SHP77 (cell line): ENCODE measurements around the gene ISYNA1.

Experiments used
- DNase-seq, 2 experiments: peaks; one replicate each; lab custom pipeline; 2025; lab: John Stamatoyannopoulos, UW

Gene ISYNA1

DNA sequence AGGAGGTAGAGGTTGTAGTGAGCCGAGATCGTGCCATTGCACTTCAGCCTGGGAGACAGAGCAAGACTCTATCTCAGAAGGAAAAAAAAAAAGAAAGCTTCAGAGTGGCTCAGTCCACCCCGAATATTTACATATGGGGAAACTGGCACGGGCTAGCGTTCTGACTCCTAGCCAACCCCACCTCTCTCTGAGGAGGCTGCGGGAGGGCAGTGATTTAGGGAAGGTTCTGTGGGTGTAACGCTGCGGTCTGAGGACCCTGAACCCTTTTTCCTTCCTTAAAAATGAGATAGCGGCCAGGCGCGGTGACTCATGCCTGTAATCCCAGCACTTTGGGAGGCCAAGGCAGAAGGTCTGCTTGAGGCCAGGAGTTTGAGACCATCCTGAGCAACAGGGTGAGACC, 45.5 kb downstream of the ISYNA1 start:
- DNase-seq = no peak

DNA sequence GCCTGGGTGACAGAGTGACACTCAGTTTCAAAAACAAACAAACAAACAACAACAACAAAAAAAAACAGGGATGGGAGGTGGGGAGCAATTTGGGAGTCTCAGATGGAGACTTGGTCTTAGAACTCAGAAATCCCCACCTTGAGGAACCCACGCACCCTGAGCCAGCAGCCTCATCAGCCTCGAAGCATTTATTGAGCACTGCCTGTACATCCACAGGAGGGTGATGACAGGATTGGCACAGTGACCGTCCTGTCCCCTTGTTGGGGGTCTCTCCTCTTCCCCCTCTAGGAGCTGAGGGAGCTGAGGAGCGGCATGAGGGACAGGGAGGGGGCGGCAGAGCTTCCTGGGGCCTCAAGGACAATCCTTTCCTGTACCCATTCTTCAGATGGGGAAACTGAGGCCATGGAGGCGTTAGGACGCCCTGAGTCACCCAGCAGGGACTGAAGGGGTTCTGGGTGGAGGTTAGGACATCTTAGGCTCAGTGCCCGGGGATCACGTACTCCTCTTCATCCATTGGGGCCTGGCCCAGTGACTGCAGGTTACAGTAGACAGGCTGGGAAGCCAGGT, 46.3 kb downstream of the ISYNA1 start:
- DNase-seq = no peak

DNA sequence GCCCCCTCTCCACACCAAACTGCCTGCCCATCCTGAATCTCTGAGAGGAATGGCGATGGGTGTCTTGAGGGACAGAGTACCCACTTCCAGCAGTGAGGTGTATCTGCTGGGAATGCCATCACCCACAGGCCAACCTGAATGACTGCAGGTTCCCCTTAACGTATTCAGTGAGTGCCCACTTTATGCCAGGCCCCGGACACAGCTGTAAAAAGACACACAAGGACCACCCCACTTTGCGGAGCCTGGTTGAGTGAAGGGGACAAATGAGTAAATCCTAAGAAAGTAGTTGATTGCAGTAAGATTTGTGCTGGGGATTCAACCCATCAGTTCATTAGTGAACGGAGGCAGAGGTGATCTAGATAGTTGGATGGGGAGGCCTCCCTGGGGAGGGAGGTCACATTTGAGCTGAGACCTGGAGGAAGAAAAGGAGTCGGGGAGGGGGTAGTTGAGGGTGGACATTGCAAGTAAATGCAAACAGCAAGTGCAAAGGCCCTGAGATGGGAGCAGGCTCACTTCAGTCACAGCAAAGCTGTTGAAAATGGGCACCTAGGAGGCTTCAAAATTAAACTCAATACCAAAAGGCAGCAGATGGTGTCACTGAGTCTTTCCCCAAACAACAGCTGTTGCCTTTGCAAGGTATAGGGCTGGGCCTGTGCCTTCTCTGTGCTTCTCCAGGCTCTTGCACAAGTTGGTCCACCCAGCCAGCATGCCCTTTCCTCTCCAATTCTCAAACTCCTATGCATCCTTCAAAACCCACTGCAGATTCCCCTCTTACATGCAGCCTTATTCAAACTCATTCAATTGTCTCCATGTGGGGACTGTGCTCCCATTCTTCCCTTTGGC, 47.6 kb downstream of the ISYNA1 start:
- no peak for DNase-seq

DNA sequence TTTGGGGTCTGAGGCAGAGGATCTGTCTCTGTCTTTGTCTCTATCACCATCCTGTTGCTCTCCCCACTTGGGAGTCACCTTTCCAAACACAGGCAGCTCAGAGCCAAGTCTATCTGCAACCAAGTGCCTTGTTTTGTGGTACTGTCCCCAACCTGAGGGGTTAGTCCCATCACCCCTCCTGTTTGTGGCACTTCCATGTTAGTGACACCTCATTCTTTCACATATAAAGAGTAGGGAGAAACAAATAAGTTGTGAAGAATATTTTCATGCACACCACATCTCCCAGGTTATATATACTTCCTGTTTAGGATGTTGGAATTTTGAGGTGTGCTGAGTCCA, 48.2 kb downstream of the ISYNA1 start:
- DNase-seq = no peak

DNA sequence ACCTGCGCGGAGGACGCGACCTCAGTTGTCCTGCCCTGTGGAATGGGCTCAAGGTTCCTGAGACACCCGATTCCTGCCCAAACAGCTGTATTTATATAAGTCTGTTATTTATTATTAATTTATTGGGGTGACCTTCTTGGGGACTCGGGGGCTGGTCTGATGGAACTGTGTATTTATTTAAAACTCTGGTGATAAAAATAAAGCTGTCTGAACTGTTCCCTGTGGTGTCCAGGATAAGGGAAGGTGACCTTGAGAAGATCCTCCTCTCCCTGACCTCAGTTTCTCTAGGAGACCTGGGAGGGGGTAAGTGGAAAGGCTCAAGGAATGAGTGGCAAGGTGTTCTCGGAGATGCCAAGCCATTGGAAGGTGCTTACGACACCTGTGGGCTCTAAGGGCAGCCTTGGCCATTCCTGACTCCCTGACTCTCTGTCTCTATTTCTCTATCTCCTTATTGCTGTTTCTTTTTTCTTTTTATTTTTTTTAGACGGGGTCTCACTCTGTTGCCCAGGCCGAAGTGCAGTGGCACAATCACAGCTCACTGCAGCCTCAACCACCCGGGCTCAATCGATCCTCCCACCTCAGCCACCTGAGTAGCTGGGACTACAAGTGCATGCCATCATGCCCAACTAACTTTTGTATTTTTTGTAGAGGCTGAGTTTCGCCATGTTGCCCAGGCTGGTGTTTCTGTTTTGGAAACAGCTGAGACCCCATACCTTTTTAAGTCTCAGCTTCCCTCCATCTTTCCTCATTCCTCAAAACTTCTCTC, 48.8 kb downstream of the ISYNA1 start:
- DNase-seq = no peak

DNA sequence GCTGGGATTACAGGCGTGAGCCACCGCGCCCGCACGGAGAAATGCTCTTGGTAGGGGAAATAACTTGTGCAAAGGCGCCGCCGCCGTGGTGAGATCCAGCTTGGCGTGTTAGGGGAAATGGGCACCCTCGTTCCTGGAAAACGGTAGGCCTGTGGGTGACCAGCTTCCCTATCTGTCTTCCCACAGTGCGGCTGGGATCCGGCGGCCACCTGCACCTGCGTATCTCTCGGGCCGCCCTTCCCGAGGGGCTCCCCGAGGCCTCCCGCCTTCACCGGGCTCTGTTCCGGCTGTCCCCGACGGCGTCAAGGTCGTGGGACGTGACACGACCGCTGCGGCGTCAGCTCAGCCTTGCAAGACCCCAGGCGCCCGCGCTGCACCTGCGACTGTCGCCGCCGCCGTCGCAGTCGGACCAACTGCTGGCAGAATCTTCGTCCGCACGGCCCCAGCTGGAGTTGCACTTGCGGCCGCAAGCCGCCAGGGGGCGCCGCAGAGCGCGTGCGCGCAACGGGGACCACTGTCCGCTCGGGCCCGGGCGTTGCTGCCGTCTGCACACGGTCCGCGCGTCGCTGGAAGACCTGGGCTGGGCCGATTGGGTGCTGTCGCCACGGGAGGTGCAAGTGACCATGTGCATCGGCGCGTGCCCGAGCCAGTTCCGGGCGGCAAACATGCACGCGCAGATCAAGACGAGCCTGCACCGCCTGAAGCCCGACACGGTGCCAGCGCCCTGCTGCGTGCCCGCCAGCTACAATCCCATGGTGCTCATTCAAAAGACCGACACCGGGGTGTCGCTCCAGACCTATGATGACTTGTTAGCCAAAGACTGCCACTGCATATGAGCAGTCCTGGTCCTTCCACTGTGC, 49.6 kb downstream of the ISYNA1 start:
- DNase-seq = peak; percentile 79 to 82

DNA sequence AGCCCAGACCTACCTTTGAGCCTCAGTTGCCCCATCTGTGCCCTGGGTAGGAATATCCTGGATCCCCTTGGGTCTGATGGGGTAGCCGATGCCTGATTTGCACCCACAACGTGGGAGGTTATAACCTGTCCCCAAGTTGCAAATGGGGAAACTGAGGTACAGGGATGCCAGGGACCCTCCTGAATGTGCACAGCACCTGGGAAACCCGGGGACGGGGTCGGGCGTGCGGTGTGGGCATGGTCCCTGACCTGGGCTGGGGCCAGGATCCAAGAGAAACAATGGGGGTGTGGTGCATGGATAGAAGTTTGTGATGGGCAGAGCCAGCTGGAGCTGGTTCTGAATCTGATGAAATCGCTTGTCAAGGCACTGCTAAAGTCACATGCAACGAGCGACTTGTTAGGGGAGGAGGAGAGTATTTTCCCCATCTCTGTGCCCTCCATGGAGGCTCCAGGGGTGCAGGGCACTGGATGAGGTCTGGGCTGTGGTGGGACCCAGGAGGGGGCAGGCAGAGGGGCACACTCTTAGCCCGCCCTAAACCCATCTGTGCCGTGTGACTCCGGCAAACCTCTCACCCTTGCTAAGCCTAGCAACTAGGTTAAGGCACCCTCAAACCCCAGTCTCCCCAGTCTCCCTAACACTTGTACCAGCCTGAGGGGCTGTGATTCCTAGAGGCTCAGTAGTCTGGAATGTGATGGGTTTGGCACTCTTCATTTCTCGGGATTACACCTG, 51.2 kb downstream of the ISYNA1 start:
- DNase-seq = no peak

DNA sequence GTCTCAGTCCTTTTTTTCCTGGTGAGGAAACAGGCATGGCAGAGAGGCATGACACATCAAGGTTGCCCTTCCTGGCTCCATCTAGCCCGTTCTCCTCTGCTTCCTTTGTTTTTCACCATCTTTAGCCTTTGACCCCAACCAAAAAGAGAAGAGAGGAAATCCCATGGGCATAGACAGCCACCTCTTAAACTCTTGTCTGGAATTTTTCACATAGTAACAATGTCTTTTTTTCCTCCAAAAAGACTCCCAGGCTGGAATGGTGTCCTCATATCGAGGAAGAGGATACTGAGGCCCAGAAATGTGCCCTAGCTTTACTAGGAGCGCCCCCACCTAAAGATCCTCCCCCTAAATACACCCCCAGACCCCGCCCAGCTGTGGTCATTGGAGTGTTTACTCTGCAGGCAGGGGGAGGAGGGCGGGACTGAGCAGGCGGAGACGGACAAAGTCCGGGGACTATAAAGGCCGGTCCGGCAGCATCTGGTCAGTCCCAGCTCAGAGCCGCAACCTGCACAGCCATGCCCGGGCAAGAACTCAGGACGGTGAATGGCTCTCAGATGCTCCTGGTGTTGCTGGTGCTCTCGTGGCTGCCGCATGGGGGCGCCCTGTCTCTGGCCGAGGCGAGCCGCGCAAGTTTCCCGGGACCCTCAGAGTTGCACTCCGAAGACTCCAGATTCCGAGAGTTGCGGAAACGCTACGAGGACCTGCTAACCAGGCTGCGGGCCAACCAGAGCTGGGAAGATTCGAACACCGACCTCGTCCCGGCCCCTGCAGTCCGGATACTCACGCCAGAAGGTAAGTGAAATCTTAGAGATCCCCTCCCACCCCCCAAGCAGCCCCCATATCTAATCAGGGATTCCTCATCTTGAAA, 52.0 kb downstream of the ISYNA1 start, which contains the start of gene GDF15:
TSS of gene GDF15 (plus strand) at position 484 of the 868 bp plus-strand sequence. CDS start at position 516, 32 bp downstream.
- DNase-seq = peak; percentile 37 to 63

DNA sequence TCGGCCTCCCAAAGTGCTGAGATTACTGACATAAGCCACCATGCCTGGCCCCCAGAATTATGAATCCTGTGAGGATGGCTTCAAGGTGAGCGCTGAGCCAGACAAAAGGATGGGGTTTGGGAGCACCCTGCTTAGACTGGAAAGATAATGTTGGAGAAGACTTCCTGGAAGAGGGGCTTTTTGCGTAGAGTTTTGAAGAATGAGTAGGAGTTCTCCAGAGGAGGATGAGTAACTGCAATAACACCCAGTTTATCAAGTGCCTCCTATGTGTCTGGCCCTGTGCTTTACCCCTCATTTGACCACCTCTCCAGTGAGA, 52.6 kb downstream of the ISYNA1 start:
- no peak for DNase-seq

DNA sequence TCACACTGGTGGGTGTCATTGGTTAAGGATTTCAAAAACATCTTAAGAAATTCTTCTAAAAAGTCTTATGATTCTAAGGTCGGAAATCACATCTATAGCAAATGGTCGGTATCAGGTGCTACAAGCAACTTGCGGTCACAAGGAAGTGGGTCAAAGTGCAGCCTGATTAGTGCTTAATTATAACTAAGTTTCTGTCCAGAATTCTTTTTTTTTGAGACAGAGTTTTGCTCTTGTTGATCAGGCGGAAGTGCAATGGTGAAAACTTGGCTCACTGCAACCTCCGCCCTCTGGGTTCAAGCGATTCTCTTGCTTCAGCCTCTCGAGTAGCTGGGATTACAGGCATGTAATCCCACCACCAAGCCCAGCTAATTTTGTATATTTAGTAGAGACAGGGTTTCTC, 53.2 kb downstream of the ISYNA1 start:
- DNase-seq = no peak
